ENCODE results near the gene SHISA9.

DNA sequence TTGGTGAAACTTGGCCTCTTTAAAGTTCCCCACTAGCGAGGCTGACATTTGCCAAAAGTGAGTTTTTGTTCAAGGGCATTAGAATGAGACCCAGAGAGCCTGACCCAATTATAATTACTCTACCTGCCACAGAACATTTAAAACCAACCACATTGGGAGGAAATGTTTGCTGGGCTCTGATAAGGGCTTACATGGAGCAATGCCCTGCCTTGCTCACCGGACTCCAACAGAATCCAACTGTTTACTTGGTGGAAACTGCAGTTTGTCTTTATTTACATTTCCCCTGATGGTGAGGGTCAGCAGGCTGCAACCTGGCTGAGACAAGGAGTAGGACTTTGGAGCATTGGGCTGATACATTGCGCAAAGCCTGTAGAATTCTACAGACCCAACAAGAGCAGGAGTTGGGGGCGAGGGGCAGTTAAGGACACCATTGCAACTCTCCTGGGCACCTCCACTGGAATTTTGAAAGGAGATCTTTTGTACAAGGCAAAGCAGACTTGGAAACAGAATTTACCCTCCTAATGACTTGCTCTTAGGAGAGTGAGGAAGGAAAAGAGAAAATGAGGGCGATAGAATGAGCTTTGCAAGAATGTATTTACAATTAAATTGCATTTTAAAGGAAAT is 368.6 kb downstream of the SHISA9 start:
- TF ChIP-seq, protein P1, sequence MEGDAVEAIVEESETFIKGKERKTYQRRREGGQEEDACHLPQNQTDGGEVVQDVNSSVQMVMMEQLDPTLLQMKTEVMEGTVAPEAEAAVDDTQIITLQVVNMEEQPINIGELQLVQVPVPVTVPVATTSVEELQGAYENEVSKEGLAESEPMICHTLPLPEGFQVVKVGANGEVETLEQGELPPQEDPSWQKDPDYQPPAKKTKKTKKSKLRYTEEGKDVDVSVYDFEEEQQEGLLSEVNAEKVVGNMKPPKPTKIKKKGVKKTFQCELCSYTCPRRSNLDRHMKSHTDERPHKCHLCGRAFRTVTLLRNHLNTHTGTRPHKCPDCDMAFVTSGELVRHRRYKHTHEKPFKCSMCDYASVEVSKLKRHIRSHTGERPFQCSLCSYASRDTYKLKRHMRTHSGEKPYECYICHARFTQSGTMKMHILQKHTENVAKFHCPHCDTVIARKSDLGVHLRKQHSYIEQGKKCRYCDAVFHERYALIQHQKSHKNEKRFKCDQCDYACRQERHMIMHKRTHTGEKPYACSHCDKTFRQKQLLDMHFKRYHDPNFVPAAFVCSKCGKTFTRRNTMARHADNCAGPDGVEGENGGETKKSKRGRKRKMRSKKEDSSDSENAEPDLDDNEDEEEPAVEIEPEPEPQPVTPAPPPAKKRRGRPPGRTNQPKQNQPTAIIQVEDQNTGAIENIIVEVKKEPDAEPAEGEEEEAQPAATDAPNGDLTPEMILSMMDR (conservative IDR thresholded peaks at IDR 0.05; ENCODE audit: low read length) = no peak
- no peak for TF ChIP-seq EZH2phosphoT487 (IDR thresholded peaks at IDR 0.05; ENCODE audit: borderline replicate concordance)

Data from Loucy (cell line).